HG03575 (cell line): ENCODE results near the gene SWT1.

Experiments used
- ATAC-seq: cut with Tn5 transposase; IDR thresholded peaks from one replicate; pipeline ENCODE4 v1.9.1; 2021; ENCODE audit not compliant: unreplicated experiment, insufficient number of reproducible peaks, low FRiP score; ENCODE audit errors: extremely low read depth

The SWT1 gene

DNA sequence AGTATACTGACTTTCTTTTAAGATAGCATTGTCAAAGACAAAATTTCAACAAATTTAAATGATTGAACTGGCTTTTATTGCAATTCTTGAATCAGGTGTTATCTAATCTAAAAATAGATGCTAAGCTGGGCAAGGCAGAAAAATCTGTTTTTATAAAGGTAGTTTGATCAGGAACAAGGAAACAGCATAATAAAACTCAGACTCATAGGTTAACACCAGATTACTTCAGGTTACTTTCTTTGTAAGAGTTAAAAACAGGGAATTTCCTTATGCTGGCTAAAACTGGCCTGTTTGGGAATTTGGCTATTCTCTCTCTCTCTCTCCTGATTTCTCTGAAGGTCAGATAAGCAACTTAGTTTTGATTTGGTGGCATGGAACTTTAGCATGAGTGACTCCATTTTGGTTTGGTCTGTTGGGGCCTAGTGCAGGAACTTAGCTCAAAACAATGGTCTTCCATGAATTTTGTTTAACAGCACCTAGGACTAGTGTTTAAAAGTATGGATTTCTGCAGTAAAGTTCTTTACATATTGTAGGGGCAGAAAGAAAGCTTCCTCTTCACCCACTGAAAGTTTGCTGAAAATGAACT is 184.3 kb downstream of the SWT1 start:
- ATAC-seq: no peak
